Activated naive CD8-positive, alpha-beta T cell (primary cell): ENCODE data around the gene PDGFD.

Source experiments
- H3K27ac Mint-ChIP-seq: one replicate; pipeline ENCODE4 v1.8.0; 2021; ENCODE audit warnings: mixed read lengths
- H3K27me3 Mint-ChIP-seq: one replicate; pipeline ENCODE4 v1.8.0; 2021; ENCODE audit warnings: mixed read lengths
- H3K36me3 Mint-ChIP-seq: one replicate; pipeline ENCODE4 v1.8.0; 2021; ENCODE audit warnings: mixed read lengths
- H3K4me1 Mint-ChIP-seq: one replicate; pipeline ENCODE4 v1.8.0; 2021; ENCODE audit warnings: low read depth, mixed read lengths
- H3K4me3 Mint-ChIP-seq: one replicate; pipeline ENCODE4 v1.8.0; 2021; ENCODE audit warnings: mild to moderate bottlenecking, mixed read lengths
- H3K9me3 Mint-ChIP-seq: one replicate; pipeline ENCODE4 v1.8.0; 2021; ENCODE audit warnings: low read depth, mixed read lengths

PDGFD gene

DNA sequence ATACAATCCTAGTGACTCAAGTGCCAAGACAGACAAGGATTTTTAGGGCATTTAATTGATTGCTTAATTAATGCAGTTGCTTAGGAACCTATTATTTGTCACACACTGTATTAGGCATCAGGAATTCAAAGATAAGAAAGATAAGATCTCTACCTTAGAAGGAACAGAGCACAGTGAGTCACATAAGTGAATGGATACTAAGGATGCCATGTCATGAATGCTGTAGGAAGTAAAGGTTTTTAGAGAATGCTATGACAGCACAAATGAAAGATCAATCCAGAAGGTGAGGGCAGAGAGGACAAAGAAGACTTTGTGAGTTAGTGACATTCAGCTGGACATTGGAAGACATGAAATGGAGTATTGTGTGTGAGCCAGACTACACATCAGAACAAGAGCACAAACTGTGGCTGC, 275.4 kb downstream of the PDGFD start:
- Mint-ChIP-seq H3K27me3 (no peaks in the 10 kb centered on the region), H3K9me3 (peaks cover 3% of the 10 kb centered on the region), H3K4me1 (no peaks in the 10 kb centered on the region), H3K36me3 (no peaks in the 10 kb centered on the region), H3K4me3 (no peak overlapping the region), H3K27ac (no peak overlapping the region)

DNA sequence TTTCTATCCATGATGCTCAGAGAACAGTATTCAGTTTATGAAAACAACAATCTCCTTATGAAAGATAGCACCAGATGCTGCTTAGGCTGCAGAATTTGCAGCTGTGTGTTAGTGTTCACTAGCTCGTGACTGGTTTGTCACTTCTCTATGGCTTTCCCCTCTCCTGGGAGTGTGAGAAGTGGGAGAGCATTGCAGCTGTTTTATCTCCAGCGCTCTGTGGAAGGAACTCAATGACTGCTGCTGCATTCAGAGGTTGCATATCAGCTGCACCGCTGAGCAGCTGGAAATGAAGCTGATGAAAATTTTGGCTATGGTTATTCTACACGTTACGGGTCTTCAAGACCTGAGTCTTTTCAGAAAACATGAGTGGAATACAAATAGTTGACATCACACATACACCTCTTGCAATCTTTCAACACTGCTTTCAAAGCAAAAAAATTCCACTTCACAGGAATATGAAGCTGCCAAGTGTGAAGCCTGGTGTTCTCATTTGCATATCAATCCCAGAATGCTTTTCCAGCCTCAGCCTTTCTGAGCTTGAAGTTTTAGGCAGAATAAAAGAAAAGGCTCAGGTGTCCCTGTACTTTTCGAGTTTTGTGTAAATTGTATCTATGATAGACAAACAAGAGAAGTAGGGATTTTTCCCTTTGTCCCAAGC, 276.8 kb downstream of the PDGFD start:
- H3K4me3 Mint-ChIP-seq = no peak overlapping the region
- no peaks in the 10 kb centered on the region for H3K36me3 Mint-ChIP-seq
- no peaks in the 10 kb centered on the region for H3K27me3 Mint-ChIP-seq
- no peaks in the 10 kb centered on the region for H3K4me1 Mint-ChIP-seq
- peaks cover 3% of the 10 kb centered on the region for H3K9me3 Mint-ChIP-seq
- no peak overlapping the region for H3K27ac Mint-ChIP-seq

DNA sequence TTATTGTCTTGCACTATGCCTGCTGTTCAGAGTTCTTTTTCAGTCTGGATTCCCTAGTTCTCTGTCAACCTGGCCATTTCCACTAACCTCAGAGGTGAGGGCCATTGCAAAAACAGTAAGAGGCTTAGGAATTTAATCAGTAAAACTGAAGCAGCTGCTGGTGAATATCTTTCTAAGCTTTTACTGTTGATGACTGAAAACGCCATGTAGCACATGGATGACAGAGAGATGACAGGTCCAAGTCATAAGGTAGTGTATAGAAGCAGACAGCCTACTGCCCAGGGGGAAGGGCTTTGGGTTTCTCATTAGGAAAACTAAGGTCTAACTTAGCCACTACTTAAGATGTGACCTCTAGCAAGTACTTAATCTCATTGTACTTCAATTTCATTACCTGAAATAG, 280.1 kb downstream of the PDGFD start:
- no peak overlapping the region for H3K27ac Mint-ChIP-seq
- H3K36me3 Mint-ChIP-seq = no peaks in the 10 kb centered on the region
- H3K27me3 Mint-ChIP-seq = no peaks in the 10 kb centered on the region
- no peaks in the 10 kb centered on the region for H3K4me1 Mint-ChIP-seq
- H3K4me3 Mint-ChIP-seq = no peak overlapping the region
- no peaks in the 10 kb centered on the region for H3K9me3 Mint-ChIP-seq

DNA sequence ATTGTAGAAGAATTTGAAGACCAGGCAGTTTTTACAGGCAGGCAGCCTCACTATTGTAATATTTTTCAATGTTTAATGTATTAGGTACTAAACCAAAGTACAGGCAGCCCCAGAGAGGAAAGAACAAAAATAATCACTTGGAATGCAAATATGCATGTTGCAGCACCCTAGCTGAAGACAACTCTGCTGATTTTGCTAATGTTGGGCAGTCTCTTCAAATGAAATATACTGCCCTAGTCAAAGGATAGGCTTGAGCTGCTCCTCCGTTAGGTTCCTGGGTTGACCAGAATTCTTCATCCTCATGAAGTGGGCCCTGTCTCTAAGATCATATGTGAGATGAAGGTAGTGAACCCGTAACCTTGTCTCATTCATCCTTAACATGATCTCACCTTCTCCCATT, 280.7 kb downstream of the PDGFD start:
- no peak overlapping the region for H3K4me3 Mint-ChIP-seq
- H3K4me1 Mint-ChIP-seq = no peaks in the 10 kb centered on the region
- no peaks in the 10 kb centered on the region for H3K36me3 Mint-ChIP-seq
- H3K9me3 Mint-ChIP-seq = no peaks in the 10 kb centered on the region
- no peak overlapping the region for H3K27ac Mint-ChIP-seq
- no peaks in the 10 kb centered on the region for H3K27me3 Mint-ChIP-seq

DNA sequence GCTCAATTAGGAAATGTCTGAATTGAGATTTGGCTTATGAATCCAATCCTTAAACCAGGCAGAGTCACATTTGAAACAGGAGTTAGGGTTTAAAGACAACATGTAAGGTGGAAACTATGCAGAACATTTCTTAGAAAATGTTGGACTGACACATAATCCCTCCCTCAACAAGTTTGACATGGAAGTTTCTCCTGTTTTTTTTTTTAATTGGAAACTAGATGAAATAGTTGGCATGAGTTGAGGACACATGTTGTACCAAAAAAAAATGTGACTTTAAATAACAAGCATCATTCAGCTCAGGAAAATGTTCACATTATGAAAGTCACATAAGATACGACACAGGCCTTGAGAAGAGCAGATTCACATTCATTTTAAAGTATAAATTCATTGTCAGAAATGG, 282.4 kb downstream of the PDGFD start:
- Mint-ChIP-seq H3K27ac (no peak overlapping the region), H3K4me1 (no peaks in the 10 kb centered on the region), H3K4me3 (no peak overlapping the region), H3K27me3 (no peaks in the 10 kb centered on the region), H3K36me3 (no peaks in the 10 kb centered on the region), H3K9me3 (no peaks in the 10 kb centered on the region)

DNA sequence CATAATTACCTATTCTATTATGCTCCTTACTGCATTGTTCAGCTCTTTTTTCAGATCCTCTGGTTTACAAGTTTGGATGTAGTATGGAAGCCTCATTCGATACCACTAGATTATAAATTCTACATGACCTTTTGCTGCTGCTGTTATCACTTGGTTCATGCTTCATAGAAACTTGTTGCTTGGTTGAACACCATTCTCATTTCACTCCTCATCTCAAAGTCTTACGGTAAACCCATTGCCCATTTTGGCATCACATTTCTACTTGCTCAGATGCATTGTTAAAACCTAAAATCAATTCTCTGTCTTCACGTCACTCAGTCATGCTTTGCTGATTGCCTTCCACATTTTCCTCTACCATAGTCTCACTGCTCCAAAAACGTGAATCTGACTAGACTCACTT, 283.0 kb downstream of the PDGFD start:
- no peak overlapping the region for H3K27ac Mint-ChIP-seq
- H3K27me3 Mint-ChIP-seq = no peaks in the 10 kb centered on the region
- H3K4me1 Mint-ChIP-seq = no peaks in the 10 kb centered on the region
- no peak overlapping the region for H3K4me3 Mint-ChIP-seq
- H3K9me3 Mint-ChIP-seq = no peaks in the 10 kb centered on the region
- H3K36me3 Mint-ChIP-seq = no peaks in the 10 kb centered on the region

DNA sequence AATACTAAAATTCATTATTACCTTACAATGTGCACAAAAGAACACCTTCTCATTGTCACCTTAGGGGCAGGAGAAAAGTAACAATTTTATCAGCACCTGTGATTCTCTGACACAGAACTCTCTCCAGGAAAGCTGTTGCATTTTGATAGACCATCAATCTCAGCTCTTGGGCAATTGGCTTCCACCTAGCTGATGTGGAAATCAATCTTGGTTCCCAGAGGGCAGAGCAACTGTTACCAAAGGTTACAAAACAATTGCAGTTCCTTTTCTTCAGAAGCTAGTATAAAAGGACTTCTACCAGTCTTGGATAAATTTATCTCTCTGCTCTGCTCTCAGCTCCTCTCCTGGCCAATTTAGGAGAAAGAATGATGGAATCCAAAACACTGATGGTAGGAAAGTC, 285.3 kb downstream of the PDGFD start:
- H3K4me3 Mint-ChIP-seq = no peak overlapping the region

DNA sequence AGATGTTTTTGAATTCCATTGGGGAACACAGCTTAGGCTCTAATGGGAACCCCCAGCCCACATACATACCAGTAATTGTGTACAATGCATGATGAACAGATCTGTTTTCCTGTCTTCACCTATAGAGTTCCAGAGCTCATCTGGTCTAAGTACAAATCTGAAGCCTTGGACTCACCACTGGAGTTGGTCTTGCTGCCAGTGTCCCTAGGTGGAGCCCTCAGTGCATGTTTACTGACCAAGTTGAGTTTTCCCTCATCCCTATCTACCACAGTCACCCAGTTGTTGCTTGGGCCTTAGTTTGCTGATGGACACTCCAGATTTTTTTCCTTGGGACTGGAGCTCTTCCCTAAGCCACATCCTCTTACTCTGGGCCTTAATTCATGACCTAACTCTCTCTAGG, 286.7 kb downstream of the PDGFD start:
- no peaks in the 10 kb centered on the region for H3K36me3 Mint-ChIP-seq

More for the DNA sequence above, 285.3 kb downstream of the PDGFD start:
- Mint-ChIP-seq H3K9me3 (no peaks in the 10 kb centered on the region), H3K36me3 (no peaks in the 10 kb centered on the region), H3K27me3 (no peaks in the 10 kb centered on the region), H3K27ac (no peak overlapping the region), H3K4me1 (no peaks in the 10 kb centered on the region)

DNA sequence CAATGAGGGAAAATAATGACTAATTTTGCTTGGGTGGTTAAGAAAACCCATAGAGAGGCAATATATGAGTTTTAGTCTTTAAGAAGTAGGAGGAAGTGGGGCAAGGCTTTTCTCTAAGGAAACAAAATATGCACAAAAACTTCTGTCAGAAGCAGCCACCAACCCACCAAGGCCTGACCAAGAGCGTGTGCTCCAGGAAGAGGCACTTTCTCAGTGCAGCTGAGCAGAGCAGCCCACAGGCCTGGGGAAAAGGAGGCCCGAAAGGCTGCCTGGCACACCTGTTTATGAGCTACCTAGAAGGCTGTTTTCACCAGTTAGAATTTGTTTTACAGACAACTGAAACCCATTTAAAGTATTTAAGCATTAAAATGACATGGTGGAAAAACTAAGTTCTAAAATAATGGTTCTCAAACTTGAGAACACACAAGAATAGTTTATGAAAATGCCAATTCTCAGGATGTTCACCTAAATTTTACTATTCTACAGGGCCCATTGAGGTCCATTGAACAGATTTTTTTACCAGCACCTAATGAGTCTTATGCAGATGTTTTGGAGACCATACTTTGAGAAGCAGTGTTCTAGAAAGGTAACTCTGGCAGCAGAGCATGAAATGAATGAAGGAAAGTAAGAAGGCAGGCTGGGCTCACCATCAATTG, 288.0 kb downstream of the PDGFD start:
- Mint-ChIP-seq H3K4me3 (no peak overlapping the region), H3K36me3 (no peaks in the 10 kb centered on the region), H3K27me3 (no peaks in the 10 kb centered on the region), H3K9me3 (no peaks in the 10 kb centered on the region), H3K4me1 (no peaks in the 10 kb centered on the region), H3K27ac (no peak overlapping the region)

More for the DNA sequence above, 286.7 kb downstream of the PDGFD start:
- Mint-ChIP-seq H3K4me1 (no peaks in the 10 kb centered on the region), H3K4me3 (no peak overlapping the region), H3K27me3 (no peaks in the 10 kb centered on the region), H3K27ac (no peak overlapping the region), H3K9me3 (no peaks in the 10 kb centered on the region)

DNA sequence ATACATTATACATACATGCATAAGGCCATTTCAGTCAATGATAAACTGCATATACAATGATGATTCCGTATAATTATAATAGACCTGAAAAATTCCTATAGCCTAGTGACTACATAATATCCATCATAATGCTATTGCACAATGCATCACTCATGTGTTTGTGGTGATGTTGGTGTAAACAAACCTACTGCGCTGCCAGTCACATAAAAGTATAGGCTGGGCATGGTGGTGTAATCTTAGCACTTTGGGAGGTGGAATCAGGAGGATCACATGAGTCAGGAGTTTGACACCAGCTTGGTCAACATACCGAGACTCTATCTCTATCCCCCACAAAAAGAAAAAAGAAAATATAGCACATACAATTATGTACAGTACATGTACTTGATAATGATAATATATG, 291.2 kb downstream of the PDGFD start:
- Mint-ChIP-seq H3K4me3 (no peak overlapping the region), H3K4me1 (no peaks in the 10 kb centered on the region), H3K27me3 (no peaks in the 10 kb centered on the region), H3K36me3 (no peaks in the 10 kb centered on the region), H3K9me3 (no peaks in the 10 kb centered on the region), H3K27ac (no peak overlapping the region)

DNA sequence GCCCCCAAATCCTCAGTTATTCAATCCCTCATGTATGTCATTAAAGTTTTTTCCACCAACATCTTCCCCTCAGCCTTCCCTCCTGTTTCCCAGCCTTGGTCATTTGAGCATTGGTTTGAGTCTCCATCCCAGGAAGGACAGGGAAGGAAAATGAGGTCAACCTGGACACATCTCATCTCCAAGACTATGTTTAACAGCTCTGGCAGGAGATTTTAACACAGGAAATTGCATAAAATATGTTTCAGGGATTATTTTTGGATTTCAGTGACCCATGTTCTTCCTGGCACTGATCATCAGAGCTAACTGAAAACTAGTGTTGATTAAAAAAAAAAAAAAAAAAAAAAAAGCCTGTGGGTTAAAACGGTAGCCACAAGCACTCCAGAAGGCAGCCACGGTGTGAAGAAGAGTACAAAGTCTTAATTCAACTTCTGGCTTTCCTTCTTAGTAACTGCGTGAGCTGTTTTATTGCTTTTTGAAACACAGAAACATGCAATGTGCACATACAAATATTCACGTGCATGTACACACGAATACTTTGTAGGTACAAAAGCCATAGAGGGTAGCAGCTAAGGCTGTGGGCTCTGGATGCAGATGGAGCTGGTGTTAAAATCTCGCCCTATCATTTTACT, 291.9 kb downstream of the PDGFD start:
- Mint-ChIP-seq H3K27me3 (no peaks in the 10 kb centered on the region), H3K4me3 (no peak overlapping the region), H3K4me1 (no peaks in the 10 kb centered on the region)

DNA sequence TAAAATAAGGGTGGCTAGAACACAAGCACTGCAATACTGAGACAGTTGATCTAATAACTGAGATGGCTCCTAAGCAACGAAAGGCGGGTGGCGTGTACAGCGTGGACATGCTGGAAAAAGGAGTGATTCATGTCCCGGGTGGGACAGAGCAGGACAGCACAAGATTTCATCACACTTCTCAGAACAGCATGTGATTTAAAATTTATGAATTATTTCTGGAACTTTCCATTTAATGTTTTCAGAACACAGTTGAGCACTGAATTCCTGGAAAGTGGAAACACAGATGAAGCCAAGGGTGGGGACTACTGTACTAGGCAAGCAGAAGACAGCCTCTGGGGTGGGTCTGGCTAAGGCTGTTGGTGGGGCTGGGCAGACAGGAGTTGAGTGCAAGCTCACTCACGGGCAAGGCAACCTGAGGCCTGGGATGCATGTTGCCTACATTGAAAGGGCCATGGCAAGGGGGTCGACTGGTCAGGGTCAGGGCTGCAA, 293.1 kb downstream of the PDGFD start:
- Mint-ChIP-seq H3K36me3 (no peaks in the 10 kb centered on the region), H3K4me1 (no peaks in the 10 kb centered on the region), H3K4me3 (no peak overlapping the region)

More for the DNA sequence above, 291.9 kb downstream of the PDGFD start:
- Mint-ChIP-seq H3K36me3 (no peaks in the 10 kb centered on the region), H3K9me3 (no peaks in the 10 kb centered on the region), H3K27ac (no peak overlapping the region)

DNA sequence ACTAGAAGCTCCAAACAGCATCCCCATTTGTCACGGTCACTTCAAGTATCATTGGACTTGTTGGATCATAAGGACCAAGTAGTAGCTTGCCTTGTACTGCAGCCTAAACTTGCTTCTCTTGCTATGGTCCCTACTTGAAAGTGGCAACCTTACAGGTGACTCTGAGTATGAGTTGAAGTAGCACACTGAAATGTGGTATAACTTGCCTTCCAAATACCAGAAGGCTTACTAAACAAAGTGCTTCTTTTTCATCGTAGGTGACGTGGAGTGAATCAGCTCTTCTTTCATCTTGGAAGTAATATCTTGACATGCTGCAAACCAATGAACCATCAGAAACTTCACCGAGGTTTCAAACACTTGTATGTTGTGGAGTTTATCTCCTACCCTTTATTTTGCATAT, 296.5 kb downstream of the PDGFD start:
- no peaks in the 10 kb centered on the region for H3K9me3 Mint-ChIP-seq
- H3K36me3 Mint-ChIP-seq = no peaks in the 10 kb centered on the region
- H3K4me1 Mint-ChIP-seq = no peaks in the 10 kb centered on the region
- H3K4me3 Mint-ChIP-seq = no peak overlapping the region
- no peak overlapping the region for H3K27ac Mint-ChIP-seq
- no peaks in the 10 kb centered on the region for H3K27me3 Mint-ChIP-seq

More for the DNA sequence above, 293.1 kb downstream of the PDGFD start:
- Mint-ChIP-seq H3K9me3 (no peaks in the 10 kb centered on the region), H3K27me3 (no peaks in the 10 kb centered on the region), H3K27ac (no peak overlapping the region)

DNA sequence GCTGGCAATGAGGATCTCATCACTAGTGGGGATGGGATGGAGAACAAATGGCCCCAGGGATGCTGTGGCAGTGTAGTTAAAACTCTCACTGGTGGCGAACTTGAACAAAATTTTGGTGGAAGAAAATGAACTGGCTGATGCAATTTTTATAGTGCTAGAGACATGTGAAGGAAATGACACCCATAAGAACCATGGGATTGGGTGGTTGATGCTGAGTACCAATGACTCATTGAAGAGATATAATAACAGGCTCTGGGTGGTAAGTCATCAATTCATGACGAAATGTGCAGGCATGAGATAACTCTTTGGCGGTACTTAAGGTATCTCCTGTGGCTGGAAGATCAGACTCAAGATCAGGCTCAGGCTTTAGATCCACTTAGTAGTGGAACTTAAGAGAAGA, 300.4 kb downstream of the PDGFD start:
- H3K36me3 Mint-ChIP-seq = no peaks in the 10 kb centered on the region
- no peak overlapping the region for H3K27ac Mint-ChIP-seq
- H3K9me3 Mint-ChIP-seq = peaks cover 2% of the 10 kb centered on the region
- no peaks in the 10 kb centered on the region for H3K4me1 Mint-ChIP-seq
- peaks cover 3% of the 10 kb centered on the region for H3K27me3 Mint-ChIP-seq
- H3K4me3 Mint-ChIP-seq = no peak overlapping the region

DNA sequence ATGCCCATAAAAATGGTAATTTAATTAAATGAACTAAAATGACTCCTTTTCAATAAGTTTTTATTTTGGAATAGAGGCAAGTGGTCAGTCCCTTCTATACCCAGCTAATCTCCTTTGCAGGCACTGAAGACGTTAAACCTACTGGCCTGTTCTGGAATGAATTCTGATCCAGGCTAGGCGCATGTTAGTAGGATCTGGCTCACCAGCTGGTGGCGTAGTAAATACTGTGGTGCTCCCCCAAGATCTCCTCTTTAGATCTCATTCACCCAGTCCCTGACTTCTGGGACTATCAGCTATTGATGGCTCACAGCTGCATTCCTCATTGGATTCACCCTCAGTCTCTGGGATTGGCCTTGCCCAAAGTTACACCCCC, 301.2 kb downstream of the PDGFD start:
- no peaks in the 10 kb centered on the region for H3K36me3 Mint-ChIP-seq
- H3K27ac Mint-ChIP-seq = no peak overlapping the region
- H3K27me3 Mint-ChIP-seq = peaks cover 3% of the 10 kb centered on the region
- peaks cover 2% of the 10 kb centered on the region for H3K9me3 Mint-ChIP-seq
- H3K4me1 Mint-ChIP-seq = no peaks in the 10 kb centered on the region
- H3K4me3 Mint-ChIP-seq = no peak overlapping the region
